ENCODE data around the gene ADAMTS12.

DNA sequence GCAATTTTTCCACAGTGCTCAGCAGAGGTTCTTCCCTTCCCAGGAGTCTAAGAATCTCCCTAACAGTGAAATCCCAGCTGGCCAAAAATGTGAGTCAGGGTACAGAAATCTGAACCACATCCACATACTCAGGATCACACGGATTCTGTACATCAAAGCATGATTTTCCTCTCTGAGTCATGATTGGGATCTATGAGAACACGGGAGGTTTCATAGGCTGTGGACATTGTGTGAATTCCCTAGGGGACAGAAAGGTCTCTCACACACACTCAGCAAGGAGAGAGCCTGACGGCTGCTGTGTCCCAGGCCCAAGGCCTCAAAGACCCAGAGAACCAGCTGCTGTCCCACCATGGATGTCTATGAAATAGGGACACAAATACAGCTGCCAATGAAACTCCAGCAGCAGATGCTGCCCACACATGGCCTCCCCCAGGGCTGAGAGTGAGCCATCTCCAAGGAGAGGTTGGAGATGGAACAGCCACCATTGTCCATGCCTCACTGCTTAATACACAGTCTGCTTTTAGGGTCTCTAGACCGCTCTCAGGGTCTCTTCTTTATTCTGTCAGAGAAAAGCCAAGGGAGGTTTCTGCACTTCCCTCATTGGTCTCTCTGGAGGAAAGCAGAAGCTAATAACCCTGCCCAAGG, 102.7 kb downstream of the ADAMTS12 start:
- TF ChIP-seq, protein P1, sequence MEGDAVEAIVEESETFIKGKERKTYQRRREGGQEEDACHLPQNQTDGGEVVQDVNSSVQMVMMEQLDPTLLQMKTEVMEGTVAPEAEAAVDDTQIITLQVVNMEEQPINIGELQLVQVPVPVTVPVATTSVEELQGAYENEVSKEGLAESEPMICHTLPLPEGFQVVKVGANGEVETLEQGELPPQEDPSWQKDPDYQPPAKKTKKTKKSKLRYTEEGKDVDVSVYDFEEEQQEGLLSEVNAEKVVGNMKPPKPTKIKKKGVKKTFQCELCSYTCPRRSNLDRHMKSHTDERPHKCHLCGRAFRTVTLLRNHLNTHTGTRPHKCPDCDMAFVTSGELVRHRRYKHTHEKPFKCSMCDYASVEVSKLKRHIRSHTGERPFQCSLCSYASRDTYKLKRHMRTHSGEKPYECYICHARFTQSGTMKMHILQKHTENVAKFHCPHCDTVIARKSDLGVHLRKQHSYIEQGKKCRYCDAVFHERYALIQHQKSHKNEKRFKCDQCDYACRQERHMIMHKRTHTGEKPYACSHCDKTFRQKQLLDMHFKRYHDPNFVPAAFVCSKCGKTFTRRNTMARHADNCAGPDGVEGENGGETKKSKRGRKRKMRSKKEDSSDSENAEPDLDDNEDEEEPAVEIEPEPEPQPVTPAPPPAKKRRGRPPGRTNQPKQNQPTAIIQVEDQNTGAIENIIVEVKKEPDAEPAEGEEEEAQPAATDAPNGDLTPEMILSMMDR (conservative IDR thresholded peaks at IDR 0.05; ENCODE audit: low read length): no peak
- TF ChIP-seq EZH2phosphoT487 (IDR thresholded peaks at IDR 0.05; ENCODE audit: borderline replicate concordance, low read depth, low read length): no peak

All from OCI-LY7 (cell line).